Prostate gland (tissue), 2 donors: Measurements from ENCODE around the gene CGNL1. TPM values are rescaled to one million over a fixed set of nuclear protein-coding genes. Genes with fewer than 3 reads are reported as not detected.

Source experiments
- DNase-seq: peaks from one replicate; pipeline ENCODE4 v3.0.0-alpha.2; 2019; ENCODE audit warnings: low spot score
- H3K27ac ChIP-seq, 2 donors: fragments of 200-600 bp; sonication (generic); 2 replicates each; pipeline ENCODE4 v1.5.1; 2017 to 2019
- H3K27me3 ChIP-seq: fragments of 200-600 bp; sonication (generic); replicated peaks from 2 replicates; pipeline ENCODE4 v1.5.1; 2019; ENCODE audit not compliant: insufficient read depth
- H3K36me3 ChIP-seq, 2 donors: fragments of 200-600 bp; sonication (generic); 1 replicate in 1 of 2; 2 replicates in 1 of 2; pipeline versions ENCODE4 v1.5.1 to v1.8.1; 2017 to 2019
- H3K4me1 ChIP-seq: fragments of 200-600 bp; sonication (generic); replicated peaks from 2 replicates; pipeline ENCODE4 v1.5.1; 2019
- H3K4me3 ChIP-seq, 2 donors: fragments of 200-600 bp; sonication (generic); 2 replicates each; pipeline ENCODE4 v1.5.1; 2017 to 2019
- H3K9me3 ChIP-seq: fragments of 200-600 bp; sonication (generic); 2 replicates; pipeline ENCODE4 v1.5.1; 2017
- CTCF ChIP-seq, 4 experiments: fragments of 200-600 bp in 2 of 4; fragments of 450-650 bp in 2 of 4; sonication (generic) in 2 of 4; IDR thresholded peaks; 1 replicate in 3 of 4; 2 replicates in 1 of 4; pipeline ENCODE4 v1.5.1; 2016 to 2019; ENCODE audit warnings: antibody characterized with exemption in 4 of 4, mild to moderate bottlenecking in 2 of 4, moderate library complexity in 2 of 4
- POLR2A ChIP-seq: fragments of 450-650 bp; IDR thresholded peaks from one replicate; pipeline ENCODE4 v1.6.1; 2016; ENCODE audit warnings: antibody characterized with exemption, mild to moderate bottlenecking
- POLR2AphosphoS5 ChIP-seq: sonication (generic); formaldehyde crosslinking; IDR thresholded peaks from one replicate; pipeline ENCODE4 v1.6.1; 2017; ENCODE audit warnings: antibody characterized with exemption
- WGBS: methylation state at CpG from one replicate; pipeline ENCODE4 v1.1.5; 2018; 5-methylcytosine and 5-hydroxymethylcytosine counted together
- intact Hi-C: fragments of 100-400 bp; cut with DNase I; formaldehyde crosslinking; loops from one replicate; pipeline ENCODE4 v1.14.2; 2022
- total RNA-seq, 2 donors: library from RNA; depleted of rRNA; stranded (reverse); fragments of >200 nt; gene quantifications; one replicate each; pipeline ENCODE4 v1.1.0, GENCODE V29; 2016

CGNL1 gene
- total RNA-seq, 2 donors from 2014 or later: 49.0 to 65.6 TPM

DNA sequence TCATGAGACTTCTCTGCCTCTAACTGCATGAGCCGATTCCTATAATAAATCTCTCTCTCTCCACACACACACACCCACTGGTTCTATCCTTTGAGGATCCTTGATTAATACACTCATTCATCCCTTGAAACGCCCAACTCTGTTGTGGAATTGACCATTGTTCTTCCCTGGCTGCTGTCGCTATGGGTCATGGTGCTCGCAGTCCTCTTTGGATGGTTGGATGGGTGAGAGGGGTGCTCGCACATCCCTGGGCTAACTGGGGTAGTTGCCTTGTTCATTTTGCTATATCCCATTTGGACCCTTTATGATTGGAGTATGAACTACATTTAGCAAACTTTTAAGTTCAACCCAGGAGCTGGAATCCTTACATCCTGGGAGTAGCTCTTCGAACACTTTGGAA lies 181.5 kb downstream of the CGNL1 start:
- 95% methylated on average over 6 of the region's 6 CpGs for WGBS
- TF ChIP-seq POLR2A (no peak), POLR2AphosphoS5 (no peak), CTCF (IDR thresholded peaks at IDR 0.05) (no peak)
- intact Hi-C loops: loop anchor here (10.0 kb wide), 2 partner anchors 517 to 1063 kb away; no protein-coding TSS in a partner anchor

DNA sequence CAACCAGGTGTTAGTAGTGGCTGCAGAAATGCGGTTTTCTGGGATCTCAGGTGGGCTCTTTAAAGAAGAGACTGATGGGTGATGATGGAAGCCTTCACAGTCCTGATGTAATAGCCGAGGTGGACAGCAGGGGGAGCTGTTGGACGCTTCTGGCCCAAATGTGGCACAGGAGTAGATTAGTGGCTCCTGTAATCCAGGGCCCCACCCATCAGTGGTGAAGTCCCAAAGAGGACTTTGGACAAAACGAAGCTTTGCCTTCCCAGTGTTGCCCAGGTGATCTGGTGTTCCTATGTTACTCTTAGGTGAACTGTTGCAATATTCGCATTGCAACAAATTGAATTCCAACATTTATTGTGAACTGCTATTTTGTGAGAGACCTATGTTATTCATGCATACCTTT lies 183.6 kb downstream of the CGNL1 start:
- Histone ChIP-seq H3K36me3 (no peaks in the 10 kb centered on the region), H3K9me3 (no peaks in the 10 kb centered on the region), H3K27ac (no peak overlapping the region), H3K4me3 (no peak overlapping the region), H3K4me1 (no peaks in the 10 kb centered on the region), H3K27me3 (no peaks in the 10 kb centered on the region)
- WGBS: 29% methylated on average over 5 of the region's 5 CpGs
- intact Hi-C loops: loop anchor here (2.0 to 10.0 kb wide), 4 partner anchors 51 to 1065 kb away; no protein-coding TSS in a partner anchor
- DNase-seq: peak; percentile 49
- peak; percentile 56 to 88 (median 82) for TF ChIP-seq CTCF (IDR thresholded peaks at IDR 0.05)
- no peak for TF ChIP-seq POLR2A
- TF ChIP-seq POLR2AphosphoS5: peak; percentile 24

More for the DNA sequence above, 181.5 kb downstream of the CGNL1 start:
- Histone ChIP-seq H3K4me1 (no peaks in the 10 kb centered on the region), H3K36me3 (no peaks in the 10 kb centered on the region), H3K27me3 (no peaks in the 10 kb centered on the region), H3K4me3 (no peak overlapping the region), H3K27ac (no peak overlapping the region), H3K9me3 (no peaks in the 10 kb centered on the region)
- no peak for DNase-seq

- no peaks in the 10 kb centered on the region for H3K9me3 ChIP-seq
- no peaks in the 10 kb centered on the region for H3K4me1 ChIP-seq
- H3K27ac ChIP-seq: no peak overlapping the region
- peak; percentile 78 for DNase-seq
- intact Hi-C loops: loop anchor here (2.0 to 10.0 kb wide), 2 partner anchors 50 to 304 kb away; no protein-coding TSS in a partner anchor
- H3K36me3 ChIP-seq: no peaks in the 10 kb centered on the region
- TF ChIP-seq POLR2AphosphoS5 (peak; percentile 58), POLR2A (no peak), CTCF (IDR thresholded peaks at IDR 0.05) (peak; percentile 73 to 94 (median 92))
- WGBS: 44% methylated on average over 9 of the region's 9 CpGs
- no peaks in the 10 kb centered on the region for H3K27me3 ChIP-seq
- H3K4me3 ChIP-seq: no peak overlapping the region
Observed at GRCh38 chr15:57561041-57561711, 184.9 kb downstream of the CGNL1 start.

DNA sequence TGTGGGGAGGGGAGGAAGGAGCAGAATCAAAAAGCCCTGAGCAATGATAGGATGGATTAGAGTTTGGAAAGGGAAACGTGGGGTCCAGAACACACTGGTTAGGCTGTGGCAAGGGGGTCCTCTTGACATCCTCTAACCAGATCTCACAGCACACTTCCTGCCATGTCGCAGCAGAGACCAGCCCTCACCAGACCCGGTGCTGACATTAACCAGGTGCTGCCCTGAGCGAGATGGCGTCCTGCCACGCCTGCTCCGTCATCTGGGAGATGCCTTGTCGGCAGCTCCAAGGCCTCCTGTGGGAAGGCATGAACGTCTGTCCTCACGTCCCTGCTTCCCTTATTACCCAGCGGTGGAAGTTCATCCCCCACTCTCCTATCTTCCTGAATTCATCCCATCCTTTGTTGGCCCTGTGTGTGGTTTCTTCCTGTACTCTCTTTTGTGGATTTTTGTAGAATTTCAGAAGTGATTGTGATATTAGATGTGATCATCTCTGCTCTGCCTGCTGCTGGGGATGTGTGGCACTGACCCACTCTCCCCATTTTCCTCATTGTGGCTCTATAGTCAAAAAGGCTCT lies 186.0 kb downstream of the CGNL1 start:
- no peaks in the 10 kb centered on the region for H3K9me3 ChIP-seq
- no peaks in the 10 kb centered on the region for H3K36me3 ChIP-seq
- H3K27ac ChIP-seq: no peak overlapping the region
- intact Hi-C loops: loop anchor here (10.0 kb wide), 1 partner anchor 303 kb away; no protein-coding TSS in a partner anchor
- 75% methylated on average over 11 of the region's 11 CpGs for WGBS
- no peak for DNase-seq
- no peak for TF ChIP-seq CTCF (IDR thresholded peaks at IDR 0.05)
- TF ChIP-seq POLR2AphosphoS5: no peak
- no peak for TF ChIP-seq POLR2A
- no peaks in the 10 kb centered on the region for H3K27me3 ChIP-seq
- no peaks in the 10 kb centered on the region for H3K4me1 ChIP-seq
- no peak overlapping the region for H3K4me3 ChIP-seq
